ENCODE measurements around the gene TNK2. TPM values are rescaled to one million over a fixed set of nuclear protein-coding genes. Genes with fewer than 3 reads are reported as not detected.

Gene TNK2
- total RNA-seq, 1 experiment from 2014 or later: 55.1 TPM

DNA sequence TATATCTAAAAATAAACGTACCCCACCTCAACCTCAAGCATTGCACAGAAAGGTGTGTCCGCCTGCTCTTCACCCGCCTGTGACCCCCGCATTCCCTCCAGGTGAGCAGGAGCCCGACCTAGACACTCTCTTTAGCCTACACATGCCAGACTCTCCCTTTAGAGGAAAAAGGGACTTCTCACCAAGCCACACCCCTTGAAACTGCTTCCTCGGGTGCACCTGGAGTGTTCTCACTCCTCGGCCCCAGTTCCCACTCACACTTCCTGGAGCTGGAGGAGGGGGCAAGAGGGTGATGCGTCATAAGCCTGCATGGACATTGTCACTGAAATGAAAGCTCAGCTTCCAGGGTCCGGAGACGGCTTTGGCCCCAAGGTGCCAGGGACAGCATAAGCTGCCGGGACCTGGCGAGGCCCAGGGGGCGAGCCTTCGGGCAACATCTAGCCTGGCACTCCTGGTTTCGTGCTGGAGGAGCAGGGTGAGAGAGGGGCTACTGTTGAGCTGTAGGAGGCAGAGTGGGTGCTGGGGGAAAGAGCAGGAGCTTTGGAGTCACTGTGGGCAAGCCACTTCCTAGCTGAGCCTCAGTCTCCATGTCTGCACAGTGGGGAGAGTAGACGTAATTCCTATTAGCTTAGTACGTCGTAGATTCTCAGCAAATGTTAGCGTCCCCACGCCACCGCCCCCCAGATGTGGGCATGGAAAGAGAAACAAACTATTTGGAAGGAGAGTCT lies 86.8 kb downstream of the TNK2 start:
- POLR2A ChIA-PET: no interaction called here
- CTCF ChIA-PET: no interaction called here
- H3K4me3 ChIP-seq (replicated peaks in 1 of 2; ENCODE audit: low read depth in 1 of 2, low read length in 2 of 2): no peak overlapping the region
- no peaks in the 10 kb centered on the region for H3K27me3 ChIP-seq (ENCODE audit: insufficient read depth, low read length)
- intact Hi-C loops (cut with micrococcal nuclease): no loop called here
- H3K9me2 ChIP-seq (ENCODE audit: insufficient read depth): no peaks in the 10 kb centered on the region
- no peak overlapping the region for H3K27ac ChIP-seq (ENCODE audit: low read depth, low read length)
- no peaks in the 10 kb centered on the region for H3K79me2 ChIP-seq (ENCODE audit: insufficient read depth, low read length)
- no peaks in the 10 kb centered on the region for H3K36me3 ChIP-seq (ENCODE audit: control insufficient read depth in 1 of 2, insufficient read depth in 2 of 2, low read length in 2 of 2)
- no peaks in the 10 kb centered on the region for H4K20me1 ChIP-seq (ENCODE audit: insufficient read depth)
- ATAC-seq: no peak; the same call in 1 of the 2 replicates
- H3K4me1 ChIP-seq (ENCODE audit: control insufficient read depth in 1 of 2, insufficient read depth in 2 of 2, low read length in 2 of 2): peaks cover 2 to 16% of the 10 kb centered on the region in 2 experiments; a peak in 1 of 4 replicates
- H3K9me3 ChIP-seq (ENCODE audit: control insufficient read depth in 1 of 2, insufficient read depth in 1 of 2, low read depth in 1 of 2, low read length in 2 of 2): no peaks in the 10 kb centered on the region
- RAD21 ChIA-PET (ENCODE audit: low non-redundant PET in 1 of 2, low total read pairs in 2 of 2, uncharacterized antibody in 2 of 2, unreplicated experiment in 2 of 2): no interaction called here
- no peak for TF ChIP-seq ZFX (IDR thresholded peaks at IDR 0.05)
- no peak for TF ChIP-seq SP1 (IDR thresholded peaks at IDR 0.05; ENCODE audit: low read depth)
- TF ChIP-seq SIN3A (IDR thresholded peaks at IDR 0.05; ENCODE audit: low read depth): no peak
- TF ChIP-seq, protein P1, sequence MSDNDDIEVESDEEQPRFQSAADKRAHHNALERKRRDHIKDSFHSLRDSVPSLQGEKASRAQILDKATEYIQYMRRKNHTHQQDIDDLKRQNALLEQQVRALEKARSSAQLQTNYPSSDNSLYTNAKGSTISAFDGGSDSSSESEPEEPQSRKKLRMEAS (IDR thresholded peaks at IDR 0.05): no peak
- no peak for TF ChIP-seq TCF7L2 (IDR thresholded peaks at IDR 0.05; ENCODE audit: borderline replicate concordance, extremely low read depth, insufficient read depth, insufficient read length)
- no peak for TF ChIP-seq POLR2A (IDR thresholded peaks at IDR 0.05; ENCODE audit: borderline replicate concordance, extremely low read depth, insufficient read depth, insufficient read length)
- no peak for TF ChIP-seq EGR1 (IDR thresholded peaks at IDR 0.05; ENCODE audit: low read depth)
- TF ChIP-seq, protein P2, sequence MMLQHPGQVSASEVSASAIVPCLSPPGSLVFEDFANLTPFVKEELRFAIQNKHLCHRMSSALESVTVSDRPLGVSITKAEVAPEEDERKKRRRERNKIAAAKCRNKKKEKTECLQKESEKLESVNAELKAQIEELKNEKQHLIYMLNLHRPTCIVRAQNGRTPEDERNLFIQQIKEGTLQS (IDR thresholded peaks at IDR 0.05): no peak
- no peak for TF ChIP-seq POLR2AphosphoS5 (IDR thresholded peaks at IDR 0.05; ENCODE audit: low read depth, low read length)
- TF ChIP-seq, protein P3, sequence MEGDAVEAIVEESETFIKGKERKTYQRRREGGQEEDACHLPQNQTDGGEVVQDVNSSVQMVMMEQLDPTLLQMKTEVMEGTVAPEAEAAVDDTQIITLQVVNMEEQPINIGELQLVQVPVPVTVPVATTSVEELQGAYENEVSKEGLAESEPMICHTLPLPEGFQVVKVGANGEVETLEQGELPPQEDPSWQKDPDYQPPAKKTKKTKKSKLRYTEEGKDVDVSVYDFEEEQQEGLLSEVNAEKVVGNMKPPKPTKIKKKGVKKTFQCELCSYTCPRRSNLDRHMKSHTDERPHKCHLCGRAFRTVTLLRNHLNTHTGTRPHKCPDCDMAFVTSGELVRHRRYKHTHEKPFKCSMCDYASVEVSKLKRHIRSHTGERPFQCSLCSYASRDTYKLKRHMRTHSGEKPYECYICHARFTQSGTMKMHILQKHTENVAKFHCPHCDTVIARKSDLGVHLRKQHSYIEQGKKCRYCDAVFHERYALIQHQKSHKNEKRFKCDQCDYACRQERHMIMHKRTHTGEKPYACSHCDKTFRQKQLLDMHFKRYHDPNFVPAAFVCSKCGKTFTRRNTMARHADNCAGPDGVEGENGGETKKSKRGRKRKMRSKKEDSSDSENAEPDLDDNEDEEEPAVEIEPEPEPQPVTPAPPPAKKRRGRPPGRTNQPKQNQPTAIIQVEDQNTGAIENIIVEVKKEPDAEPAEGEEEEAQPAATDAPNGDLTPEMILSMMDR (IDR thresholded peaks at IDR 0.05 in 2 of 3, conservative IDR thresholded peaks at IDR 0.05 in 1 of 3; ENCODE audit: borderline replicate concordance in 1 of 3, insufficient read depth in 1 of 3, low read depth in 2 of 3, low read length in 2 of 3): no peak
- TF ChIP-seq ZNF274 (IDR thresholded peaks at IDR 0.05; ENCODE audit: low read depth, low read length): no peak
- H2AFZ ChIP-seq (ENCODE audit: low read depth, low read length, poor library complexity, severe bottlenecking): no peak overlapping the region
- no peak for DNase-seq (ENCODE audit: low read depth, low spot score)
- no peak overlapping the region for H3K9ac ChIP-seq (ENCODE audit: low read length)
- no peak overlapping the region for H3K4me2 ChIP-seq (ENCODE audit: low read length)
- no TSS peak for BruUV-seq (replicated peaks)

Measured in HCT116 (cell line).